HG03565 (cell line): ENCODE data around the gene ZNF668.
"Not testable (repeated sequence)": the region's sequence is repeated elsewhere in the genome, so short reads cannot be mapped to it uniquely, and the experiment has no call there.

Experiments
- ATAC-seq: cut with Tn5 transposase; IDR thresholded peaks from one replicate; pipeline ENCODE4 v1.9.1; 2021; ENCODE audit warnings: mild to moderate bottlenecking, moderate library complexity; ENCODE audit not compliant: unreplicated experiment

ZNF668 gene

DNA sequence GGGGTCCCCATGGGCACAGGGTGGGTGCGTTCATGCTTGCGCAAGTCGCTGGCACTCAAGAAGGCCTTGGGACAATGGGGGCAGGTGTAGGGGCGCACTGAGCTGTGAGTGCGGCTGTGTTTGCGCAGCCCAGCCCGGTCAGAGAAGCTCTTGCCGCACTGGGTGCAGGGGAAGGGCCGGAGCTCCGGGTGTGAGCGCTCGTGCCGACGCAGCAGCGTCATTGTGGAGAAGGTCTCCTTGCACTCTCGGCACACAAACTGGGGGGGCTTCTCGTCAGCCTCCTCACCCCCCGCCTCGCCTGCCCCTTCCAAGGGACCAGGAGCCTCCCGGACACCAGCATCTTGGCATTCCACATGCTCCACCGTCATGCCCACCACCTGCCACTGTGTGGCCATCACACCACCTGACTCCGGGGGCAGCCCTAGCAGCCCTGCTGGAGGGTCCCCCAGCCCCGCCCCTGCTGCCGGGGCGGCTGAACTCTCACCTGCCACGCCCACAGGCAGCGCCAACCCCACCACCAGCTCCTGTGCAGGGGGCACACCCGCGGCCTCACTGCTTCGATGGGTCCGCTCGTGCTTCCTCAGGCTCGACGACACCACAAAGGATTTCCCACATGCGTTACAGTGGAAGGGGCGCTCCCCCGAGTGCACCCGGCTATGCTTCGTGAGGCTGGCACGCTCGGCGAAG, 12.8 kb downstream of the ZNF668 start:
- no peak for ATAC-seq

DNA sequence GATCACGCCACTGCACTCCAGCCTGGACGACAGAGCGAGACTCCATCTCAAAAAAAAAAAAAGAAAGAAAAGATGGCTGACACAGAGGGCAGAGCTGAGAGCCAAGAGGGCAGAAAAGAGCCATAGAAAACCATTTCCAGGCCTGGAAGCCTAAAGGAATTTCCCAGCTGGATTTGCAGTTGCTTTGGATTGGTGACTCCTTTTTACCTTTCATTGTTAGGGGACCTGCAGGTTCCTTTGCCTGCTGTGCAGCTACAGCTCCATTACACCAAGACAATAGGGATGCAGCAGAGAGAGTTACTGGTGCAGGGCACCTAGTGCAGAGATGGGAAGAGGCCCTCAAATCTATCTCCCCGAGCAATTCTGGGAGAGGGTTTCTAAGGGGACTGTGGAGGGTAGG, 18.4 kb downstream of the ZNF668 start:
- ATAC-seq: no peak

DNA sequence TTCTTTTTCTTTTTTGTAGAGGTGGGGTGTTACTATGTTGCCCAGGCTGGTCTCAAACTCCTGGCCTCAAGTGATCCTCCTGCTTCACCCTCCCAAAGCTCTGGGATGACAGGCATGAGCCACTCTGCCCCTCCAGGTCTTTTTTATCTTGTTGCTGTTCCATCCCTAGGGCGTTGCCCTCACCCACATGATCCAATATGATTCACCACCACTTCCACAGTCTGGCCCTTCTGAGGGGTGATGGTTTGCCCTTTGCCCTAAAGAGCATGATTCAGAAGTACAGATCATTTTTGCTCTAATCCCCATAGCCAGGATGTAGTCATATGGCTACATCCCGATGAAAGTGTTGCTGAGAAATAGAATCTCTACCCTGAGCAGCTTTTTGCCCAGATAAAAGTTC, 21.9 kb downstream of the ZNF668 start:
- ATAC-seq: no peak

GRCh38 chr16:31050280-31051030, 23.6 kb downstream of the ZNF668 start:
- no peak for ATAC-seq

- no peak for ATAC-seq
These were observed 30.1 kb downstream of the ZNF668 start for GRCh38 chr16:31043898-31044481.

GRCh38 chr16:31043352-31043751, 30.7 kb downstream of the ZNF668 start:
- no peak for ATAC-seq

GRCh38 chr16:31042866-31043265, 31.2 kb downstream of the ZNF668 start:
- no peak for ATAC-seq

DNA sequence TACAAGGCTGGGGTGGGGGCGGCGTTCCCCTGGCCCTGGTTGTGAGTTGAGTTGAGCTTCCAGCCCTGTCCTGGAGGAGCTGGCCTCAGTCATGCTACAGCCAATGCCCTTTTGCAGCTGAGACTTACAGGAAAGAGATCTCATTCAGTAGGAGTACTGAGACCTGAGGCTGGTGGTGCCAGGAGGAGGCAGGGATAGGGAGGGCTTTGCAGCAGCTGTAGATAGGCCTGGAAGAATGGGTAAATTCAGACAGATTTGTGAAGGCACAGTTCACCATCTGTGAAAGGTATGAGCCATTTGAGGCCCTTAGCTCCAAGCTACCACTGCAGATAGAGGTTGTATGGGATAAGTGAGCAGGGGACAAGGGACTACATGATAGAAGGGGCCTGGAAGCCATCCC, 35.0 kb downstream of the ZNF668 start:
- ATAC-seq: no peak

DNA sequence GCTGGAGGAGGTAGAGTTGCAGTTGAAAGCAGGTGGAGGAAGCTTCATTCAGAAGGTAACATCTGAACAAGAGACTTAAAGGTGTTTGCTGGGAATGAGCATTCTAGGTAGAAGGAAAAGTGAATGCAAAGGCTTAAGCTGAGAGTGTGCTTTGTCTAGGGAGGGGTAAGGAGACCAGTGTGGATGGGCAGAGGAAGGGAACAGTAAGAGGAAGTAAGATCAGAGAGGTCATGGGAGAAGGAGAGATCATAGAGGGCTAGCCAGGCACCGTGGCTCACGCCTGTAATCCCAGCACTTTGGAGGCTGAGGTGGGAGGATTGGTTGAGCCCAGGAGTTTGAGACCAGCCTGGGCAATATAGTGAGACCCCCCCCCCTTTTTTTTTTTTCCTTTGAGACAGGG, 37.3 kb downstream of the ZNF668 start:
- no peak for ATAC-seq

GRCh38 chr16:31033709-31034492, 40.1 kb downstream of the ZNF668 start:
- peak; percentile 30 for ATAC-seq

GRCh38 chr16:31032736-31033708, 41.0 kb downstream of the ZNF668 start, which contains the start of gene STX4:
STX4 (plus strand) TSS chr16:31033558; CDS start chr16:31033806, 248 bp downstream.
- ATAC-seq: peak; percentile 75

- ATAC-seq: no peak
These were observed 42.8 kb downstream of the ZNF668 start for GRCh38 chr16:31031276-31031675.

DNA sequence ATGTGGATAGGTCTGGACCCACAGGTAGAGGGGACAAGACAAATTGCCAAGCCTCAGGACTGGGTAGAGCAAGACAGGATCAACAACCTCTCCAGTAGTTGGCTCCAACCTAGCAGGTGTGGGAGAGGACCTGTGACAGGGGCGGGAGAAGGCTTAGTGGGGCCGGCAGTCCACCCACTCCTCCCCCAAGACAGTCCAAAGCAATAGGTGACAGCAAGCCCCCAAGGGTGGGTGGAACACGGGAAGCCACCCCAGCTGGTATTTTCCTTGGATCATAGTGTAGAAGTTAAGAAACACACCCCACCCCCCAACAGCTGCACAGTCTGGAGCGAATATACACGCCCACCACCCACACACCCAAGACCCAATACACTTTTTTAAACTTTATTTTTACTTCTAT, 44.8 kb downstream of the ZNF668 start:
- ATAC-seq: no peak

DNA sequence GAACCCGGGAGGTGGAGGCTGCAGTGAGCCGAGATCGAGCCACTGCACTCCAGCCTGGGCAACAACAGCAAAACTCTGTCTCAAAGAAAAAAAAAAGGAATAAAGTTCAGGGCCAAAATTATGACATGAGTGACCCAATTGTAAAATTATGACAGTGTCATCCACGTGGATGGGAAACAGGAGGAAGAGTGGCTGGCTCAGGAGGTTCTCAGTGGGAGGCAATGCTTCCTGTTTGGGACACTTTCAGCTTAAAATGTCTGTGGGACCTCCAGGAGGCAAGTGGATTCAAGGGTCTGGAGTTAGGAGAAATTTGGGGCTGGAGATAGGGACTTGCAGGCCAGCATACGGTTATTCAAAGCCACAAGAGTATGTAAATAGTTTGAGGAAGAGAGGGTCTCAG, 48.7 kb downstream of the ZNF668 start:
- no peak for ATAC-seq

- ATAC-seq: no peak
These were observed 50.3 kb downstream of the ZNF668 start for GRCh38 chr16:31023627-31024226.

GRCh38 chr16:31023252-31023602, 50.8 kb downstream of the ZNF668 start:
- no peak for ATAC-seq

- no peak for ATAC-seq
These were observed 51.3 kb downstream of the ZNF668 start for GRCh38 chr16:31022544-31023251.

DNA sequence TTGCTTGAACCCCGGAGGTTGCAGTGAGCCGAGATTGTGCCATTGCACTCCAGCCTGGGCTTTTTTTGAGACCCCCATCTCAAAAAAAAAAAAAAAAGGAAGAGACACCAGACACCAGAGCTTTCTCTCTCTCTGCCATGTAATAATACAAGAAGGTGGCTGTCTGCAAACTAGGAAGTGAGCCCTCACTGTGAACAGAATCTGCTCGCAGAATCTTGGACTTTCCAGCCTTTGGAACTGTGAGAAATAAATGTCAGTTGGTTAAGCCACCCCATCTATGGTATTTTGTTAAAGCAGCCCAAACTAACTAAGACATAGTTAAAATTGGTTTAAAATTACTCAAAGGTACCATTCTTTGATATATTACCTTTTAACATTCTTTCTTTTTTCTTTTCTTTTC, 53.5 kb downstream of the ZNF668 start:
- ATAC-seq: no peak

- ATAC-seq: not testable (repeated sequence)
These were observed 56.3 kb downstream of the ZNF668 start for GRCh38 chr16:31017756-31018155.
